ENCODE measurements around the gene MRPL33.

MRPL33 gene

DNA sequence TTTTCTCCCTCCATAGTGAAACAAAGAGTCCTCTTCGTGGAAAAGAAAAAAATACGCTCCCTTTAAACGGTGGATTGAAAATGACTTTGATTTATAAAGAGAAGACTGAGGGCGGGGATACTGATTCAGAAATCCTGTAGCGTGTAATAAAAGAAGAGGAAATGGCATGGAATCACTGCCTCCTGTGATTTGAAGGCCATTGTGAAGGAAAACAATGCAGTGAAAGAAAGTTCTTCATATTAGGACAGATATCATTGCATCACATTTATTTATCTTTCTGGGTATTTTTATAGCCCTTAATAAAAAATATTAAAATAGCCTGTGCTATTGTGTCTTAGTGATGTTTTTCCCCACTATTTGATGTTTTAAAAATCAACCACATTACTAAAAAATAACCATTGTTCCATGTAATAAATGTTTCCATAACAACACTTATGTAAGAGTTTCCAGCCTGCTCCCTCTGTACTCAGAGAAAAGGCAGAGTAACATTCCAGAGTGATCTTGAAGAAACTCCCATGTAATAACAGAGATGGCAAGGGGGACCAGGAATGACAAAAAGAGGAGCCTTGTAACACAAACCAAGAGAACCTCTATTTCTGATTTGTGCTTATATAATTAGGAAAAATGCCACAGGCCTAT is 8.0 kb downstream of the MRPL33 start:
- DNase-seq, result no peak

DNA sequence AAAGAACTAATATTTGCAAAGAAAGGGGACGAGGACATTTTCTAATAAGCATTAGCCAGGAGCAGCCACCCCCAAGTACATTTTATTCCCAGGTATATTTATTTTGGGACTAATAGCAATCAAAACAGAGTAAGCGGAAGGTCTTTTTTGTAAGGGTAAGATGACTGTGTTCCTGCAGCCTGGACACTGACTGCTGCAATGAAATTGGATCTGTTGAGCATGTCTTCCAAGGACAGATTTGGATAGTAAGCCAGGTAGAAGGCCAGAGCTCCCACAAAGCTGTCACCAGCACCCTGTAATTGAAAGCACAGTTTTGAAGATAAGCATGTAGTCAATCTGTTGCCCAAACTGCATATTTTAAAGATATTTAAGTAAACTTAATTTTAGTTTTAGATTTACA is 10.0 kb downstream of the MRPL33 start:
- DNase-seq, result no peak

DNA sequence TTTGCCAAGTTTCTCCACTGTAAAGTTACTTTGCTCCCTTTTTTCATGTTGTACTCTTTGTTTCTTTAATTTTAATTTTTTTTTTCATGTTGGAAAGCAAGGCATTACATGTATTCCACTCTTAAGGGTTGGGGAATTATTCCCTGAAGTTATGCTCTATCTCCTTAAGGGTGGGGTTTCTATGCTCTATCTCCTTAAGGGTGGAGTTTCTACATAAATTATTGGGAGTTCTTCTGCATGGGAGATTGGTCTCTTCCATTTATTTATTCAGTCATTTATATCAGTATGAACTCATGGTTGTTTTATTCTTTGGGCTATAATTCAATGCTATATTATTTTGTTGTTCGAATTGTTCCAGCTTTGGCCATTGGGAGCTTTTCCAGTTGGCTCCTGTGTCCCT is 11.2 kb downstream of the MRPL33 start:
- no peak for DNase-seq

DNA sequence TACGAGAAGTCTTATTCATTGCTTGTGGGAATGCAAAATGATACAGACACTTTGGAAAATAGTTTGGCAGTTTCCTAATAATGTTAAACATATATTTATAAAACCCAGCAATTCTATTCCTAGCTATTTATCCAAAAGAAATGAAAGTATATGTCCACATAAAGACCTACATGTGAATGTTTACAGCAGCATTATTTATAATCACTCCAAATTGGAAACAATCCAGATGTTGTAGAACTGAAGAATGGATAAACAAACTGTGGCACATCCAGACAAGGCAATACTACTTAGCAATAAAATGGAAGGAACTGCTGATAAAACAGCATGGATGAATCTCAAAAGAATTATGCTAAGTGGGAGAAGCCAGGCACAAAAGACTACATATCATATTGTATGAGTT is 19.3 kb downstream of the MRPL33 start:
- DNase-seq, result no peak

DNA sequence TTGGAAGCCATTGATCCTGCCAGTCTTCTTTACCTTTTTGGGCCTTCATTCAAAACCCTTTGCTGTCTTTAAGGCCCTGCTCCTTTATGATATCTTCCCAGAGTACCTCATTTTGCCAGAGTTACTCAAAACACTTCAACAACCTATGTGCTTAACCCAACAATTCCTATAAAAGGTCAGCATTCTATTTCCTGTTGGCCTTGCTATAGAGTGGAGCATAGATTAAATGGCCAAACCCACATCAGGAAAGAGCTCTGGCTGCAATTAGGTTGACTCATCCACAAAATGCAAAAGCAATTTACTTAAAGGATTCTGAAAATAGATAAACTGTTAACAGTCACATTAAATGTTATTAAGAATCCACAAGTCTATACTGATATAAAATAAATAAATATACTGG is 21.2 kb downstream of the MRPL33 start:
- no peak for DNase-seq

DNA sequence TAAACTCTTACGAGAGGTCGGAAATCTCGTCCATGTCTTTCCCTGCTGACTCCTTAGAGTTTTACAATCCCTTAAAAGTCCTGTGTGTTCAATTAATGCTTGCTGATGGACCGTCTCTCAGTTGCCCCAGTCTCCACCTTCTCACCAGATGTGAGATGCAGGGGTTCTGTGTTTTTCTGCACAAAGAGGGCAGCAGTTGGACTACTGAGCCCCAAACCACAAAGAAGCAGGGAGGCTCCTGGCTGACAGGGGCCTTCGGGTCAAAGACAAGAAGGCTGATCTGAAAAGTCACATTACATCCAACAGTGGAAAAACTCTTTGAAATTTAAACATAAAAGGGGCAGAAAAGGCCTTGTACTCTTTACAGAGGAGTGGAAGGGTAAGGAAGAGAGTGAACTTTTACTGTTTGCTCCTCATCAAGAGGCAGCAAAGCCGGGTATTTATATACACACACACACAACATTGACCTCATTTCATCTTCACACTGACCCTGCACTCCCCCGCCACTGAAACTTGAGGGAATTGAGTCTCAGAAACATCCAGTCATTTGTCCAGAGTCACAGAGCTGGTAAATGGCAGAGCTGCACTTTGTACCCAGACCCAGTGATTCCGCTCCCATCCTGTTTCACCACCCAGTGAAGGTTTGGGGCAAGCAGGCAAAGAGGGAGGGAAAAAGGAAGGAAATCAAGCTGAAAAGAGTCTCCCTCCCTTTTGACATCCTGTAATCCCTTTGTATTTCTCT is 23.7 kb downstream of the MRPL33 start:
- DNase-seq, result peak in 1 of 2 experiments; percentile 31

DNA sequence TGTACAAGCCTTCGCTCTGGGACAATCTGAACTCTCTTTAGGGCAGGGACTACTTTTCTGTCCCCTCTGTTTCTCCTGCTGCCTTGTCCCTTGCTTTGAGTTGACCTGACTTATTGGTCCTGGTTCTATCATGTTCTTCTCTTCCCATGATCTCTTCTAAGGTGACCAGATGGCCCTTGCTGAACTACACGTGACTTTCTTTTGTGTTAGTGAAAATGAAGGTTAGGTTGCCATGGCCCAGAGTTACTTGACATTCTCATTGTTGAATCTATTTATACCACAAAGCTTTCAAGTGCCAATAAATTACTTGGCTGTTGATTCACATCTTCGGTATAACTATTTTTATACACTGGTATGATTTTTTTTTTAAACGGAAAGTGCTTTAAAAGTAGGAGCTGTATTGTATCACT is 24.4 kb downstream of the MRPL33 start:
- DNase-seq, result no peak

DNA sequence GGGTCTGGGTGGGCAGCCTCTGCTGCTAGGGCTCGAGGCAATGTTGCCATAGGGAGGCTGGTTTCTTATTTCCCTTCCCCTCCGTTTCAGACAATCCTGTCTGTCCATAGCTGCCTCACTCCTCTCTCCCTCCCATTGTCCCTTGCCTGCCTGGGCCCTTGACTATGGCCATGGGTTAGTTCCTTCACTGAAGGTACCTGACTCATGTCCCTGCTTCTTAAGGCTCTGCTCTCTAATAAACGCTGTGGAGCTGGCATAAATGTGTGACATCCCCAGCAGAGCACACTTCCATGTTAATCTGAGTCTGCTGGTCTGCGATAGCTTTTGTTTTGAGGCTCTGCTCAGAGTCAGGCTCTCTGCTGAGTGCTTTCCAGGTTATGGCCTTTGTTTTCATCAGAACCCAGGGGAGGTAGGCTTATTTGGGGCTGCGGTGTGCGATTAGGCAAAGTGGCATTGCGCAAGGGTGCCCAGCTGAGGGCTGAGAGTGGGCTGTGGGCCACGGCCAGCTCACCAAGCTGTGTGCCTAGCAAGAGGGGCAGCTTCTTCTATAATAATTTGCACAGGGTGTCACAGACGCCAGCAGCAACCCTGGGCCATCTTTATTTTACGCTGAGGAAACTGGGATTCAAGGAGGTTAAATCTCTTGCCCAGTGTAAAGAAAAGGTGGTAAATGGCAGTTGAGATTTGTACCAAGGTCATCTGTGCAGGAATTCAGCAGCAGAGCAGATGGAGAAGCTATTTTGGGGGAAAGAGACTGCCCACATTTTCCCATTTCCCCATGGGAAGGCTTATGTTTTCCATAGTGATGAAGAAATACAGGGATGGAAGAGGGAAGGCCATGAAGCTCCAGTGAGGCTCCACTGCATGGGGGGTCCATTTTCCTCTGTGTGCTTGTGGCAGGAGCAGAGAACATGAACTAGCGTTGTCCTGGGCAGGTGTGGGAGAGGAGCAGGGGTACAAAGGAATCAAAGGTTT is 25.6 kb downstream of the MRPL33 start:
- no peak for DNase-seq

DNA sequence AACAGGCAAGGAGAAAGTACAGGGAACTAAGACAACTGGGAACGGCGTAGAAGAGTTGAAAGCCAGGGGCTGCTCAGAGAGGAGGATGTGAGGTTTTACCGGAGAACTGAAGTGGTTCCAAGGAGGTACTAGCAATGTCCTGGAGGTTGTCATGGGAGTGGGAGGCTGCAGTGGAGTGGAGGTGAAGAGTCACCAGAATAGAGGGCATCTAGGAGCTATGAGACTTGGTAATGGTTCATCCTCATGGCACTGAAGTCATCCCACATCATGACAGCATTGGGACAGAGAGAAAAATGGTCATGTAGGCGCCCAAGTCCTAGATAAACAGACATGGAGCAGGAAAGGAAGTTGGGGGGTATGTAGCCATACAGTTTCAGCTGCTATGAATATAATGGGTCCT is 26.3 kb downstream of the MRPL33 start:
- no peak for DNase-seq

DNA sequence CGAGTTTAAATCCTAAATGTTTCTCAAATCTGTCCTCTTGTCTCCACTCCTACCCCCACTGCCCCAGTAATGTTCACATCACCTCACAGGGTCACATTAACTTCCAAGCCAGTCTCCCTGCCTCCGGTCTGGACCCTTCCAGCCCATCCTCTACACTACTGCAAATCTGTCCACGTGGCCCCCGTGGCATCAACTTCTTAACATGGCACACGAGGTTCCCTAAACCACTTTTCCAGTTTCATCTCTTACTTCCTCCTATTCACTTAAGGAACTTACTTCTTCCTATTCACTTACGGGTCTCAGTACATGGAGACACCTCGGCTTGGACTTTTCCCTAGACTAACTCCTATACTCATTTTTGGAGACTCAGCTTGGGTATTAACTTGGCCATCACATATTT is 27.0 kb downstream of the MRPL33 start:
- no peak for DNase-seq

DNA sequence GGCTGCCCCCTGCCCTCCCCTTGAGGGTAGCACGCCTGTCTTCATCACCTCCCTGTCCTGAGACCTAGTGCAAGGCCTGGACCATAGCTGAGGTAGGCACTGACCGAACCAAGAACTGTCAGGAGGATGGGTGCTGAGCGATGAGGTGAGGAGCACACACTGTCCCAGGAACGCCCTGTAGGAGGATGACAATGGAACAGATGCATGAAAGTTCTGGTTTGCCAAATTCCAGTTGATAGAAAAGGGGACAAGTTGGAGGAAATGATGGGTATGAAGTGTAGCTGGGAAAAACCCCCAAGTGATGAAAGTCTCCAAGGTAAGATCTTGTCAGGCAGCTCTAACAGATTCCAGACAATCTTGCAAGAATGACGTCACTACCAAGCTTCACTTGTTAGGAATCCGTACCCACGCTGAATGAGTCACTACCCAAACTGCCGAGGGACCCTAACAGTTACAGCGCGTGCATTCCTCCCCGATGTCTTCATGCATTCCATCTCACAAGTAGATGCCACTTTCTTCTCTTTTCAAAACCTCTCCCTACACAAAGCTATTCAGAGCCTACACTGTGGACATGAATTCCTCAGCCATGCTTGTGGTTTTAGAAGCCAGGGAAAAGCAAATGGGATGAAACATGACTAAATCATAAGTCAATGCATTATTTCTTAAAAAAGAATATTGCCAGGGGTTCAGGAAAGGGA is 27.6 kb downstream of the MRPL33 start:
- DNase-seq, result no peak

DNA sequence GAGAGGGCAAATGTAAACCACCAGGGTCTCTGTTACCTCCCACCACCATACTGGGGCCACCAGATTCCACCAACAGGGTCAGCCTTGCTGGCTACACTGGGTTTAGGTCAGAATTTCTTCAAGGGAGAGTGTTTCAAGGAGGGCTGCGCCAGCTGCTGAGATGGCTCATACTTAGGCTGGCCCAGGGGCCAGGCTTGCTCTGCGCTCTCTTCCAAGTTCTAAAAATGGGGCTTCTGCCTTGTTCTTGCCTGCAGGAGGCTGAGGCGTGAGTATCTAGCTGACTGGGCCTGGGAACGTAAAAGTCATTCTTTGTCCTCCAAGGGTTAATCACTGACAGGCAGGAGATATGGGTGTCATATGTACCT is 28.1 kb downstream of the MRPL33 start:
- DNase-seq, result no peak

DNA sequence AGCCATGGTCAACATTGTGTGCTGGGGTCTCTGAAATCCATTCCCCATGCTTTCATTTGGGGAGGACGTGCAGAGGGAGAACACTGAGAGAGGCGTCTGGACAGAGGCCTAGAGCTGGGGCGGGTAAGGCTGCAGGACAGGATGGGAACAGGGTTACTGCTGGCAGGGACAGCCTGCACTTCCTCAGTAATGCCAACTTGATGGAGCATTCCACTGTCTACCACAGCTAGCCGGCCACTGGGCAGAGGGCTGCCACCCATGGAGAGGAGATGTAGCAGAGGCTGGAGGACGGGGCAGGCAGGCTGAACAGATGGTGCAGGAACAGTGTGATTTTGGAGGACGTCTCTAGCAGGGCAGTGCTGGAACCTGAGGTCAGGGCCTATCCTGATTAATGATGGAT is 29.3 kb downstream of the MRPL33 start:
- no peak for DNase-seq

DNA sequence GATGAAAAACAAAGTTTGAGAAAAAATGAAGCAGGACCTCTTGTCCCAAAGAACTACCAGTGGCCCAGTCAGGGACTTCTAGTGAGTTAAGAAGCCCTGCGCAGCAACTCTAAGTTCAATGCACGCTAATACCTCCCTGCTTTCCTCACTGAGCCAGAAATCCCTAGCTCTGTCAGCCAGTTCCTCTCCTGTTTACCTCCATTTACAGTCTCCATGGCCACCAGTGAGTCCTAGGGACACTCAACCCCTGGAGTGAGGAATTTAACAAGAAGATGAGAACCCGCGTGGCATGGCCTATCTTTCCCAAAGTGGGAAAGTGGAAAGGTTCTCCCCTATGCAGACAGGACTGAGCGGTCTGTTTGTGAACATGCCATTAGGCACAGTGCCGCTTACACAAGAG is 31.0 kb downstream of the MRPL33 start:
- no peak for DNase-seq

DNA sequence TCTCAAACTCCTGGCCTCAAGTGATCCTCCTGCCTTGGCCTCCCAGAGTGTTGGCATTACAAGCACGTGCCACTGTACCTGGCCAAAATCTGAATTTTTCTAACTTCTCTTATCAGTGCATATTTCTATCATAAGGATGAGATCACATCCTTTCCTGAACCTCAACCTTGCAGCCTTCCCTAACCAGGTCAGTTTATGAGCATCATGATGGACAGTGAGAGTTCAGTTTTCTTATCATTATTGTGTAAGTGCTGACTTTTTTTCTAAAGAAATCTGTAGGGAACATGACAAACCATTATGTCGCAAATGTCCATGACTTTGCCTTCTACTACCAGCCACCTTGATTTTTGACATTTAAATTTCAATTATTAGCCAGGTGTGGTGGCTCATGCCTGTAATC is 31.5 kb downstream of the MRPL33 start:
- no peak for DNase-seq

DNA sequence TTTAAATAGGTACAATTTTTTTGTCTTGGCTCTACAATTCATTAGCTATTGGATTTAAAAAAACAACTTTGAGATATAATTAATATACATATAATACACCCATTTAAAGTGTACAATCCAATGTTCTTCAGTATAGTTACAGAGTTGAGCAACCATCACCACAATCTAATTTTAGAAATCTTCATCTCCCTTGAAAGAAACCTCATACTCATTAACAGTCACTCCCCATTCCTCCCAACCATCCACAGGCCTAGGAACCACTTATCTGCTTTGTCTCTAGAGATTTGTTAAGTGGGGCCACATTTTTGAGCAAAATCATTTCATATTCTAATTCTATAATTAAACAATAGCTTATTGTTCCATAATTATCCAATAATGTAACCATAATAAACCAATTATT is 32.6 kb downstream of the MRPL33 start:
- DNase-seq, result peak; percentile 71 to 88

DNA sequence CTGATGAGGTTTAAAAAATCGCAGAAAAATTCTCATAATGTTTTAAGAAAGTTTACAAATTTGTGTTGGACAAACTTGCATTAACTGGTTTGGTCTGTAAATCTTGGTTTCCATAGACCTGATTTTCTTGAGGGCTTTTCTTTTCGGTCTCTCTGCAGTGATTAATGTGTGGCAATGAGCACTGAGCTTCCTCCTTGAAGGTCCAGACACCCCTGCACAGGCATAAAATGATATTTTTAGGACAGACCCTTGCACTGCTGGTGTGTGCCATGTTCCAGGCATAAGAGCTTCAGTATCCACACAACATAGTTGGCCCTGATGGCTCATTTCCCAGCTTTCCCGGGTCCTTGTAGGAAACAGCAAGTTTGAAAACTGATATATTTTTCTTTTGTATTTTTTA is 33.7 kb downstream of the MRPL33 start:
- peak; percentile 17 to 27 for DNase-seq

DNA sequence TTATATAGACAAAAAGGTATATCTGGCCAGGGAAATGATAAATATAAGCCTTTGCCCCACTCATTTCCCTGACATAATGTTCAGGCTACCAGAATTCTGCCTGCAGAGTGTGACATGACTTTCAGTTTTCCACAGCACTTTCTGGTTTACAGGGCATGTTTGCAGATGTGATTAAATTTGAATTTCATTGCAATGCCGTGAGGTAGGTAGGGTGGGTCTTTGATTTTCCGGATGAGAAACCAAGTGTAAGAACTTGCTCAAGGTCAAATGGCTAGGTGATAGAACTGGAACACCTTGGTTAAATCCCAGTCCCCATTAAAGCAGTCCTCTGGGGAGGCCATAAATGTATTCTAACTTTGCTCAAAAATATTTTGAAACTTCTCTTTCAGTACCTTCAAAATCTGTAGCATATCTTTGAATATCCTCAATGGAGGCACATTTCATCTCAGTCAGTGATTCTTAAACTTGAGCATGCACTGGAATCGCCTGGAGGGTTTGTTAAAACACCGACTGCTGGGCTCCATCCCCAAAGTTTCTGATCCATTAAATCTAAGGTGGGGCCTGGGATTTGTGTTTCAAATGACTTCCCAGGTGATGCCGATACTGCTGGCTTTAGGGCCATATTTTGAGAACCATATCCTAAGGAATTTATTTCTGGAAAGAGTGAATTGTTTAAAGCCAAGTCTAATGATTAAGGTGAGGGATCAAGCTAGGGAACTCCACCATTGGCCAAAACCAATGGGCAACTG is 35.0 kb downstream of the MRPL33 start:
- DNase-seq, result no peak

DNA sequence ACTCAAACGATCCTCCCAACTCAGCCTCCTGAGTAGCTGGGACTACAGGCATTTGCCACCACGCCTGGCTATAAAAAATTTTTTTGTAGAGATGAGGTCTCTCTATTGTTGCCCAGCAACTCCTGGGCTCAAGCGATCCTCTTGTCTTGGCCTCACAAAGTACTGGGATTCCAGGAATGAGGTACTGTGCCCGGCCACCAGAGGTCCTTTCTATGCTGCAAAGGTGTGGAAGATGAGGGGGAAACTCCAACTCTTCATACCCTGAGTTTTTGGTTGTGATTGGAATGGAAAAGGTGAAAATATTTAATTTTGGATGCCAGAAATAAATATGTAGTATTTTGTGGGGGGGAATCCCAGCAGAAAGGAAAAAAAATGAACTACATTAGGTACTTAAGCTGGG is 36.0 kb downstream of the MRPL33 start:
- DNase-seq, result peak; percentile 33 to 35

DNA sequence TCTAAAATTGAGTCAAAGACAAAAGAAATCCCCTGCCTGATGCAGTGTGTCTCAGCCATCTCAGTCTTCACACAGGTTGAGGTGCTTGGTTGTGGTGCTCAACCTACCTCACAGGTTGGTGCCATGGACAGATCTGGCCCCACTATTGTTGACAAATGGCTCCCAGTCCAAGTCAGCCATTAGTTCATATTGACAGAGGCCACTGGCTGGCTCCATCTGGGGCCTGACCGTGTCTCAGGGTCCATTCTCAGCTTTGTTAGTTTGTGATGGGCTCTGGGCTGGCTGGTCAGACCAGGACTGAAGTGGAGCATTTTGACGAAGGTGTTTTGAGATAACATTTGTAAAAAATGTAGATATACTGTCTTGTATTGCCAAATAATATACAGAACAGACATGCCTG is 36.9 kb downstream of the MRPL33 start:
- DNase-seq, result no peak

DNA sequence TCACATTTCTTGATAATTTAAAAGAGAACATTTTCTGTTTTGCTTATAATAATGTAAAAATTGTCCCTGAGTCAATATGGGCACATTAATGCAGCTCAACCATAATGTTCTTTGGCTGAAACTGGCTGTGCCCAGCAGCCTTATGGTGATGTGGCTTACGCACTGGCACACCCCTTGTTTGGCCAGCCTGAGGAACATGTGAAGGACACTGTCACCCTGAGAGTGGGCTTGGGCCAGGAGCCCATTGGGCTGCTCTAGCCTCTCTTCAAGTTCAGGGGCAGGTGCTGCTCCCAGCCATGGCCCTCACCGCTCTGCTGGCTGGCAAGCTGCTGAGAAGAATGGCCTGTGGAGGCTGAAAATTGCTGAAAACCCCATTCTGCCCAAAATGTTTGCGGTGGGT is 37.5 kb downstream of the MRPL33 start:
- DNase-seq, result no peak

DNA sequence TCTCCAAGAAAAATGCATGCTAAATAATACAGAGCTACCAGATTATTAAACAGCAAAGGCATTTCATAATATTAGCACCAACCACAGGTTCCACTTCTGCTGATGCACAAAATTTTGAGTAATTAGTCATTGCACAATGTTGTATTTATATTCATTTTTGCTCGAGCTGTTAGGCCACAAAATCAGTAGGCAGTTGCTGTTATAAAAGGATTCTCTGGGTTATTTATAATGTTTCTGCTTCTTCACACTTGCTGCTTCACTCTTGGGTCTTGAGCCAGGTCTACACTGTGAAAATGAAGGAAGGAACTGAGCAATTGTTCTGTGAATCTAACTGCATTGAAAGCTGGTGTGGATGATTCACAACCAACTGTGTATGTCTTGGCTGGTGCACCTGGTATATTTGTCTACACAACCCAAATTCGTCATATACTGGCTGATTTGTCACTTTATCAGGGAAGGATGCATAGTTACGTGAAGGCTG is 38.3 kb downstream of the MRPL33 start:
- DNase-seq, result peak; percentile 75 to 80
